CD1c-positive myeloid dendritic cell (primary cell): ENCODE data around the gene RHBG.
A peak's percentile ranks its signal among the peaks of the same experiment; 100 is the strongest.
"Not testable (repeated sequence)": the region's sequence is repeated elsewhere in the genome, so short reads cannot be mapped to it uniquely, and the experiment has no call there.

Experiments
- DNase-seq: peaks from one replicate; pipeline ENCODE4 v3.0.0-alpha.2; 2016; ENCODE audit errors: extremely low spot score

RHBG gene

GRCh38 chr1:156359973-156360372 is 9.0 kb upstream of the RHBG start:
- no peak for DNase-seq

DNA sequence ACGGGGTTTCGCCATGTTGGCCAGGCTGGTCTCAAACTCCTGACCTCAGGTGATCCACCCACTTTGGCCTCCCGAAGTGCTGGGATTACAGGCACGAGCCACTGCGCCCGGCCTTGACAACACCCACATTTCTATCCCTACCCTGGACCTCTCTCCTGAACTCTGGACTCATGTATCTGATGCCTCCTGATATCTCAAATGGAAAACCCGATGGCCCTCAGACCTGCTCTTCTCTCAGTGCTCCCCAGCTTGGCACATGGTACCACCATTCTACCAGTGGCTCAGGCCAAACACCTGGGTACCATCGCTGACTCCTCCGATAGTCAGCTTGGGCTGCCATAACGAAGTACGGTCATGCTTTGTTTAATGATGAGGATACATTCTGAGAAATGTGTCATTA is 8.5 kb upstream of the RHBG start:
- no peak for DNase-seq

DNA sequence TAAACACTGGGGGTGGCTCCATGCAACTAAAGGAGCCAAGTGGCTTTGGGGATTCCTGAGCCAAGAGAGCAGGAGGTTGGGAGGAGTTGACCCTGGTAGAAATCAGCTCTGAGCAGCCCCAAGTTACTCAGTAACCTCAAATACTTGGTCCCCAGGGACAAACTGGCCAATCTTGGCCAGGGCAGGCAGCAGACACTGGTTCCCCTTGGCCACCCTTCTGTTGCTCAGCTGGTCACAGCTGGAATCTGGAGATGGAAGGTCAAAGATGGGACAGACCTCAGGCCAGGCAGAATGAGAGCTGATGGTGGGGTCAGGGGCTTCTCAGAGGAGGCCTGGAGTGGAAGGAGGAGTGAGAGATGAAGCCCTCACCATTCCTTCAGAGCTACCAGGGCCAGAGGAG is 3.3 kb upstream of the RHBG start:
- DNase-seq = no peak

DNA sequence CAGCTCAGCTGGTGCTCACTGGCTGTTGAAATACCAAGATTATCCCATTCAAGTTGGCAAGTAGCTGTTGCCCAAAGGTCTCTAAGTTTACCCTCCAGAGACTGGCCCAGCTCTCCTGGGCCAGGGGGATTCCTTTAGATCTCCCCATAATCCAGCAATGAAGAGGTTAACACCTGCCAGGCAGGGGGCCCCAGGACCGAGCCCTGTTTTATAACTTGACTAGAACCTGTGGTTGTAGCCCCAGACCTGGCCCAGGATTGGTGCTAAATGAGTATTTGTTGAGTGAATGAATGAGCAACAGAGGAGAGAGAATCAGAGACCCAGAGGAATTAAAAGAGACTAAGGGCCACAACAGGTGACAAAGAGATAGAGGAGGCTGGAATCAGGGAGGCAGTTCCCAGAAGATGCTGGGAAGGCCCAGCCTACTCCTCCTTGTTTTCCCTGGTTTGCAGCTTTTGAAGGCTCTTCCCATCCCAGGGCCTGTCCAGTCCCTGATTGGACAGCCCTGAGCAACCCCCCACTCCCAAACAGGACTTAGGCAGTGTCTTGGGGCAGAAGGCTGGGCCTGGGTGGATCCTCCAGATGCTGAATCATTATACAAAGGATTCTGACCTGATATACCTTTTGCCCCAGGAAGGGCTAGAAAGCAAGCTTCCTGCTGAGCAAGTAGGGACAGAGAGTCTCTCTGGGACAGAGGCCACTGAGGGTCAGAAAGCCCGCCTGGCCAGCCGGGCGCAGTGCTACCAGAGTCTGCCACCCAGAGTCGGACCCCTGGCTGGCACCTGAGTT is 2.4 kb upstream of the RHBG start:
- no peak for DNase-seq

DNA sequence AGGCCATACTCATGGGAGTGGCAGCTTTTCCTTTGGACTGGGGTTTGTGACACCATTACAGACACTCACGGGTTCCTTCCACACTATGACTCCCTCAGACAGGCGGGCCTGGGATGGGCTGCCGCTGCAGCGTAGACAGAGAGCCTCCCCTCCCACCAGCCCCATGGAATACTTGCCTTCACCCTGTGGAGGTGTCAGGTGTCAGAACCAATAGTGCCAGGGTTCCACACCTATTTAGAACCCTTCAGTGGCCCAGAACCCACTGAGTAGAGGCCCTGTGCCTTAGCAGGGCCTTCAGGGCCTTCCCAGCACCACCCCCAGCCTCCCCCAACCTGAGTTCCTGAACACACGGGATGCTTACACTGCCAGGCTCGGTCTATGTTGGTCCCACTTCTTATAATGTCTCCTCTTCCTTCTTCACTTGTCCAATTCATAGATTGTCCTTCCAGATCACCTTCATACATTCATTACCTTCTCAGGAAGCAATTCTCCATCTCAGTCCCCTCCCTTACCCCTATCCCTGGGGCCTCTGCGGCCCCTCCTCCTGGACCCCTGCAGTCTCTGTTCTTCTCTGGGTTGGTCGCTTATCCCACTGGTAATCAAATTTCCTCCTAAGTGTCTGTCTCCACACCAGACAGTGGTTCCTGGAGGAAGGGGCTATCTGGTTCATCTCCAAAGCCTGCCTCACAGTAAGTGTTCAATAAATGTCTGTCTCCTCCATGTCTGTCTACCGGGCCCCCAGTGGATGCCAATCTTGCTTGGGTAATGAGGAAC is 1.4 kb upstream of the RHBG start:
- no peak for DNase-seq

DNA sequence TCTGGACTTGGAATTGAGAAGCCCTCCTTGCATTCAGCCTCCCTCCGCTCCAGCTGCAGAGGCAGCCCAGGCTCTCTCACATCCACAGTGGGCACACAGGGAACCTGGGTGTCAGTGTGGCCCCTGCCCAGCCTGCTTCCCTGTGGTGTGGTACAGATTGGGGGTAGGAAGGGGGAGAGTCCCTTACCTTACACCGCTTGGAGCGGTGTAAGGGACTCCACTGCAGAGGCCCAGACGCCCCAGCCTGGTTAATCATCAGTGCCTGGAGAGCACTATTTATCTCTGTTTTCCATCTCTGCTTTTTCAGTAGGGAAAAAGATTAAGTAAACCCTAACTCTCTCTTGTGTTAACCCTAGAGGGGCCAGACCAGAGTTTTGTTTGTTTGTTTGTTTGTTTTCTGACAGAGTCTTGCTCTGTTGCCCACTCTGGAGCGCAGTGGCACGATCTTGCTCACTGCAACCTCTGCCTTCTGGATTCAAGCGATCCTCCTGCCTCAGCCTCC is 803 bp upstream of the RHBG start:
- DNase-seq = no peak

DNA sequence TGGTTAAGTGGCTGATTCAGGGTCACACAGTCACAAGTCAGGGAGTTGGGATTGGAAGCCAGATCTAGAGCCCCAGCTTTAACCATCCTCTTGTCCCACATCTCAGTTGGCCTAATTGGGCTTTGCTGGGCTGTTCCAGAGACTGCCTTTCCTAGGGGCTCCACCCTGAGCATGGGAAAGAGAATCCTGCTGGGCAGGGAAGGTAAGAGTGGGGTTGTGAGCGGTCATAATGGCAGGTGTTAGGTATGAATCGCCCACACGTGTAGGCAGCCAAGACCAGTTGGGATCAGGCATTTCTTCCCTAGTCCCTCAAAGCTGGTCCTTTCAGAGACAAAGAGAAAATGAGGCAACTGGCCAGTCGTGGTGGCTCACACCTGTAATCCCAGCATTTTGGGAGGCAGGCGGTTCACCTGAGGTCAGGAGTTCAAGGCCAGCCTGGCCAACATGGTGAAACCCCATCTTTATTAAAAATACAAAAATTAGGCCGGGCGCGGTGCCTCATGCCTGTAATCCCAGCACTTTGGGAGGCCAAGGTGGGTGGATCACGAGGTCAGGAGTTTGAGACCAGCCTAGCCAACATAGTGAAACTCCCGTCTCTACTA is 775 bp downstream of the RHBG start:
- DNase-seq = not testable (repeated sequence)

GRCh38 chr1:156371553-156372264 is 2.7 kb downstream of the RHBG start:
- DNase-seq = peak; percentile 60

- no peak for DNase-seq
Measured at GRCh38 chr1:156372265-156372586, 3.2 kb downstream of the RHBG start.

DNA sequence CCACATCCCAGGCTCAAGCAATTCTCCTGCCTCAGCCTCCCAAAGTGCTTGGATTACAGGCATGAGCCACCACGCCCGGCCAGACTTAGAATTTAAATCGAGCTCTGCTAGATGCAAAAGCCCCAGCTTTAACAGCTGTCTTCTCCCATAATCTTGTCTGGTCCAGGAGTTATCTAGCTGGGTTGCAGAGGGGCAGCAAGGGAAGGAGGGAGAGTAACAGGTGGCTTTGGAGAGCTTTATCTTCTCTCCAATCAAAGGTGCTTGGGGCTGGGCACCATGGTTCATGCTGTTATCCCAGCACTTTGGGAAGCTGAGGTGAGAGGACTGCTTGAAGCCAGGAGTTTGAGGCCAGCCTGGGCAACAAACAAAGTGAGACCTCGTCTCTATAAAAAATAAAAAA is 3.9 kb downstream of the RHBG start:
- no peak for DNase-seq

DNA sequence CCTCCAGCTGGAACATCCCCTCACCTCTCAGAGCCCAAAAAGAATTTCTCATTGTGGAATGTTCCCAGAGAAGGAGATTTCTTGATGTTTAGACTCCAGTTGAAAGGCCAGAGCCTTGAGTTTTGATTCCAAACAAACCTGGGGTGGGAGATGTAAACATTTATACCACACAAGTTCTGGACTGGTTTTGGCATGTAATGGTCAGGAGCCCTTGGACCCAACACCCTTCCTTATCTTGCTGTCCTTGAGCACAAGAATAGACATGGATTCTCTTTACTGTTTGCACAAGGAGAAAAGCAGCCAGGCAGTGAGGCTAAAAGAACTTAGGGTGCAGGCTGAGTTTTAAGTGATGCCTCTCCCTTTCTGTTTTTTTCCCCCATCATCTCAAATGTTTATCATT is 4.5 kb downstream of the RHBG start:
- no peak for DNase-seq

DNA sequence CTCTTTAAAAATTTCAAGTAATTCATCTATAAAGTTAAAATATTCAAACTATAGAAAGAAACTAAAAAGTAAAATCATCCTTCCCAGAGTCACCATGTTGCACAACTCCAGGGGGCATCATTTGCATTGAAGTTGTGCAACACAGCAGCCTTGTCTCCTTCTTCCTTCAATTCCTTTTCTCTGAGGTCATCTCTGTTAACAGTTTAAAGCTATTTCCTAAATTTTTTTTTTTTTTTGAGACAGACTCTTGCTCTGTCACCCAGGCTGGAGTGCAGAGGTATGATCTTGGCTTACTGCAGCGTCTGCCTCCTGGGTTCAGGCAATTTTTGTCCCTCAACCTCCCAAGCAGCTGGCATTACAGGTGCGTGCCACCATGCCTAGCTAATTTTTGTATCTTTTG is 7.1 kb downstream of the RHBG start:
- DNase-seq = peak; percentile 62

DNA sequence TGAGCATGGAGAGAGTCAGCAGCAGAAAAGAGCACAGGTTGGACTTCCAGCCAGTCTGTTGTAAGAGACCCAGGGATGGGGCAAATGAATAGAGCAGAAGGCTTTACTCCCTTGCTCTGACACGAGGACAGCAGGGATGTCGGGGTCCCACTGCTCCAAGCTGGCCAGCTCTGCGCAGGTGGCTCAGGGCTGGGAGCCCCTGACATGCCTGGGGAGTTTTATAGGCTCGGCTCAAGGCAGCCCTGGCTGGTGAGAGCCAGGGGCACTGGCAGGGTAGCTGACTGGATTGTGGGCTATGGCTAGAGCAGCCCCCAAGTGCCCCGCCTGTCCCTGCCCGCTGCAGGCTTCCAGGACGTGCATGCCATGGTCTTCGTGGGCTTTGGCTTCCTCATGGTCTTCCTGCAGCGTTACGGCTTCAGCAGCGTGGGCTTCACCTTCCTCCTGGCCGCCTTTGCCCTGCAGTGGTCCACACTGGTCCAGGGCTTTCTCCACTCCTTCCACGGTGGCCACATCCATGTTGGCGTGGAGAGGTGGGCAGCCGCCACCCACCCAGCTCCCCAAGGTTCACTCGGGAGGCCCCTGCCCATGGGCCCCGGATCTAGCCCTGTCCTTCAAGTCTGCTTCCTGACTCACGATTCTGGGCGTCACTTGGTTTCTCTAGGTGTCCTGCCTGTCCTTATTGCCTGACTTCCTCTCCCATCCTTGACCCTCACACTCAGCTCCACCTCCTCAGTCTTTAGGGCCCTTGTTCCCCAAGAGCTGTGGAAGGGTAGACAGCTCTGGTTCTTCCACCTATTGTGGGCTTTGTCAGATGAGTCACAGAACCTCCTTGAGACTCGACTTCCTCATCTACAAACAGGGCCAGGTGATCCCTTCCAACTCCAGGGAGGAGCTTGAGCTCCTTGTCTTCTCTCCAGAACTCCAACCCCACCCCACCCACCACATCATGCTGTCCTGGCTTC is 8.2 kb downstream of the RHBG start:
- peak; percentile 47 for DNase-seq

GRCh38 chr1:156378557-156378956 is 9.5 kb downstream of the RHBG start:
- no peak for DNase-seq

DNA sequence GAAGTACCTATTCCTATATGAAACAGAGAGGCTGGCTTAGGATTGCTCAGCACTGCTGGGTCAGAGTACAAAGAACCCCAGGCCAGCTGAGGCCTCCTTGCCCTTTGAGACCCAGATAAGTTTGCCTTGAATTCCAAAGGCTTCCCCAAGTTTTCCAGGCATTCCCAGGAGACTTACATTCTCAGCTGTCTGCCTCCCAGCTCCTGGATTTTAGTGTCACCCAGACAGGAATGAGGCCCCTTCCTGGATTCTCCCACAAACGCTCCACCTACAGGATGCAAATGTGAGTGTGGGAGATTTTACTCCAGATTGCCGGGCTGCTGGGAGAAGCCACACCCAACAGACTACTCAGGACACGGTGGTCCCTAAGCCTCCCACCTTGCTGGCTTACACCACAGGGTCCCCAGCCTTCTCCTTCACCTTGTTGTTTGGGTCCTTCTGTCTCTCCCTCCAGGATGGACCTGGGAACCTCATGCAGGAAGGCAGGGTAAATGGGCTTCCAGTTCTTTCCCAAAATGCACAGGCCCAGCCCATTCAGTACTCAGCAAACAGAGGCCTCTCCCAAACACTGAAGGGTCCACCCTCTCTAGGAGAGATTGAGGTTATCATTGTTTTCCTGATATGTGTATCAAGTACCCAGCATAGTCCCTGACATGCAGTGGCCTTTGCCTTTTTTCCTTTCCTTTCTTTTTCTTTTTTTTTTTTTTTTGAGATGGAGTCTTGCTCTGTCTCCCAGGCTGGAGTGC is 10.6 kb downstream of the RHBG start:
- no peak for DNase-seq

DNA sequence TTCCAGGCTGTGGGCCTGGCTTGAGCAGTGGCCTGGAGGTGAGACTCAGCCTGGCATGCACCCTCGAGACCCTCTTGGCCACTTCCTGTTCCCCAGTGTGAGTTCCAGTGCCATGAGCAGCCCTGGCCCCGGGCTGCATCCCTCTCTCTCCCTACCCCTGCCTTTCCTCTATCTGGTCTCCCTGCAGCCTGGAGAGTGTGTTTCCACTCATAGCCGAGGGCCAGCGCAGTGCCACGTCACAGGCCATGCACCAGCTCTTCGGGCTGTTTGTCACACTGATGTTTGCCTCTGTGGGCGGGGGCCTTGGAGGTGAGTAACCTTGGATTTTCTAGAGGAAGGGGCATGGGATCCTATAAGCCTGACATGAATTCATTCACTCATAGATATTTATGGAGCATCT is 13.6 kb downstream of the RHBG start:
- no peak for DNase-seq

- DNase-seq = peak; percentile 59
Measured at GRCh38 chr1:156383023-156383422, 14.0 kb downstream of the RHBG start.

DNA sequence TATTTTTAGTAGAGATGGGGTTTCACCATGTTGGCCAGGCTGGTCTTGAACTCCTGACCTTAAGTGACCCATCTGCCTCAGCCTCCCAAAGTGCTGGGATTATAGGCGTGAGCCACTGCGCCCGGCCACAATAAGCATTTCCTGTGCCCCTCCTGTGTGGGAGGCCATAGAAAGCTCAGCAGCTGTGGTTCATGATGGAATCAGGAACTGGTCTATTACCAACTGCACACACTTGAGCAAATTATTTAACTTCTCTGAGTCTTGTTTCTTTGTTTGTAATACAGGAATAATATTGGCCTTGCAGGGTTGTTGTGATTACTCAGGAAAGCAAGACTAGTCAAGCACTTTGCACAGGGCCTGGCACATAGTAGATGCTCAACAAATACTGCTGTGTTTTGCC is 15.0 kb downstream of the RHBG start:
- DNase-seq = peak; percentile 78

- no peak for DNase-seq
Measured at GRCh38 chr1:156384658-156385057, 15.6 kb downstream of the RHBG start.

DNA sequence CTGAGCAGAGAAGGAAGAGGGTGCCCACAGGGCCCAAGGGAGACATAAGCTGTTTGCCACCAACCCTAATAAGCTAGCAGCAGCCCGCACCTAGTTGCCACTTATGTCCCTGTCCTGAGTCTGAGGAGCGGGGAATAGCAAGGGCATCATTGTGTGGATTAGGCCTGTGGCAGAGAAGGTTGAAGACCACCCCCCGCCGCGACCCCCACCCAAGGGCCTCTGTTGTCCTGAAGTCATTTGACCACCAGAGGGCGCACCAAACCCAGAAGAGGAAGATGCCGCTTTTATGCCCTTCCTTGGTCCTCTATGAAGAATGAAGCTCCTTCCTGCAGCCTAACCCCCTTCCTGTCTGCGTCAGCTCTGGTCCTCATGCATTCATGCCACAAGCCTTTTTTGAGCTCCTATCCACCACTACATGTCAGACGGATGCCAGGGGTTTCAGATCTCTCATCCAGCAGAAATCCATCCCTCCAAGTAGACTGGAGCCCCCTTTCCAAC is 16.6 kb downstream of the RHBG start:
- peak; percentile 79 for DNase-seq
